ENCODE data around the gene TTC16.

DNA sequence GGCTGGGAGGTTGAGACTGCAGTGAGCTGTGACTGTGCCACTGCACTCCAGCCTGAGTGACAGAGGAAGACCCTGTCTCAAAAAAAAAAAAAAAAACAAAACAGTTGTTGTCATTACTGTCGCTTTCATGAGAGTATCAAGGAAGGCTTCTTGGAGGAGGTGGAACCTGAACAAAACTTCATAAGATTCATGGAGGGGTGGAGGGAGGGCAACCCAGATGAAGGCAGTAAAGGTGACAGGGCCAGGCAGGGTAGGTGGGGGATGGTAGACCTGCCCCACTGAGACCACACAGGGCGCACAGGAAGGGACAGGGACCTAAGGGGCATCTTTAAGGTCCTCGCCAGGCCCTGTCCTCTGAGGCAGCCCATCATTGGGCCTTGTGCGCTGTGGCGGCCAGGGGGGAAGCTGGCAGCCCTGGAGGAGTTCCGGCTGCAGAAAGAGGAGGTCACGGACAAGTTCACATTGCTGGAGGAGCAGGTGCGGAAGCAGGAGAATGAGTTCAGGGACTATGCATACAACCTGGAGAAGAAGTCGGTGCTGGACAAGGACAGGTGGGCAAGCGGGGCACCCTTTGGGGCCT lies 5.6 kb upstream of the TTC16 start:
- TF ChIP-seq, protein P1, sequence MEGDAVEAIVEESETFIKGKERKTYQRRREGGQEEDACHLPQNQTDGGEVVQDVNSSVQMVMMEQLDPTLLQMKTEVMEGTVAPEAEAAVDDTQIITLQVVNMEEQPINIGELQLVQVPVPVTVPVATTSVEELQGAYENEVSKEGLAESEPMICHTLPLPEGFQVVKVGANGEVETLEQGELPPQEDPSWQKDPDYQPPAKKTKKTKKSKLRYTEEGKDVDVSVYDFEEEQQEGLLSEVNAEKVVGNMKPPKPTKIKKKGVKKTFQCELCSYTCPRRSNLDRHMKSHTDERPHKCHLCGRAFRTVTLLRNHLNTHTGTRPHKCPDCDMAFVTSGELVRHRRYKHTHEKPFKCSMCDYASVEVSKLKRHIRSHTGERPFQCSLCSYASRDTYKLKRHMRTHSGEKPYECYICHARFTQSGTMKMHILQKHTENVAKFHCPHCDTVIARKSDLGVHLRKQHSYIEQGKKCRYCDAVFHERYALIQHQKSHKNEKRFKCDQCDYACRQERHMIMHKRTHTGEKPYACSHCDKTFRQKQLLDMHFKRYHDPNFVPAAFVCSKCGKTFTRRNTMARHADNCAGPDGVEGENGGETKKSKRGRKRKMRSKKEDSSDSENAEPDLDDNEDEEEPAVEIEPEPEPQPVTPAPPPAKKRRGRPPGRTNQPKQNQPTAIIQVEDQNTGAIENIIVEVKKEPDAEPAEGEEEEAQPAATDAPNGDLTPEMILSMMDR (IDR thresholded peaks at IDR 0.05) = no peak
- TF ChIP-seq POLR2AphosphoS5 (IDR thresholded peaks at IDR 0.05) = no peak

Measured in sigmoid colon (tissue), 4 donors.